GM19025 (cell line): ENCODE results near the gene KCNF1.

Experiments used
- ATAC-seq: cut with Tn5 transposase; IDR thresholded peaks from one replicate; pipeline ENCODE4 v1.9.1; 2021; ENCODE audit warnings: mild to moderate bottlenecking, low read depth, moderate library complexity; ENCODE audit not compliant: unreplicated experiment

Gene KCNF1

GRCh38 chr2:10879624-10880585 is 31.8 kb upstream of the KCNF1 start:
- ATAC-seq = no peak

- no peak for ATAC-seq
Measured at GRCh38 chr2:10880586-10881321, 31.0 kb upstream of the KCNF1 start.

- ATAC-seq = no peak
Measured at GRCh38 chr2:10882568-10882967, 29.2 kb upstream of the KCNF1 start.

GRCh38 chr2:10883066-10883465 is 28.7 kb upstream of the KCNF1 start:
- ATAC-seq = no peak

GRCh38 chr2:10883801-10884478 is 27.8 kb upstream of the KCNF1 start:
- peak; percentile 45 for ATAC-seq

GRCh38 chr2:10884574-10884975 is 27.2 kb upstream of the KCNF1 start:
- peak; percentile 41 for ATAC-seq

GRCh38 chr2:10885094-10885860 is 26.5 kb upstream of the KCNF1 start:
- no peak for ATAC-seq

GRCh38 chr2:10887476-10887875 is 24.3 kb upstream of the KCNF1 start:
- ATAC-seq = no peak

- ATAC-seq = no peak
Measured at GRCh38 chr2:10889651-10890215, 22.0 kb upstream of the KCNF1 start.

GRCh38 chr2:10890706-10891270 is 20.9 kb upstream of the KCNF1 start:
- ATAC-seq = no peak

GRCh38 chr2:10891390-10891789 is 20.3 kb upstream of the KCNF1 start:
- no peak for ATAC-seq

GRCh38 chr2:10891848-10892247 is 19.9 kb upstream of the KCNF1 start:
- ATAC-seq = no peak

GRCh38 chr2:10892316-10892715 is 19.4 kb upstream of the KCNF1 start:
- no peak for ATAC-seq

- no peak for ATAC-seq
Measured at GRCh38 chr2:10892796-10893350, 18.9 kb upstream of the KCNF1 start.

GRCh38 chr2:10894264-10894935 is 17.3 kb upstream of the KCNF1 start:
- no peak for ATAC-seq

- ATAC-seq = no peak
Measured at GRCh38 chr2:10895231-10895630, 16.5 kb upstream of the KCNF1 start.

GRCh38 chr2:10897956-10898355 is 13.8 kb upstream of the KCNF1 start:
- no peak for ATAC-seq

GRCh38 chr2:10900216-10901109 is 11.3 kb upstream of the KCNF1 start:
- ATAC-seq = no peak
